G401 (cell line): Measurements from ENCODE around the gene TEDC1. TPM values are rescaled to one million over a fixed set of nuclear protein-coding genes. Genes with fewer than 3 reads are reported as not detected.

ENCODE experiments used
- DNase-seq: peaks from one replicate; pipeline ENCODE4 v3.0.0-alpha.2; 2015; ENCODE audit warnings: low spot score
- in situ Hi-C: cut with HindIII; loops from 2 replicates; pipeline ENCODE4 v1.10.0; 2016; ENCODE audit warnings: low sequenced_read_pairs, mixed read lengths
- total RNA-seq: library from RNA; depleted of rRNA; stranded (reverse); fragments of >200 nt; shearing (Covaris generic); gene quantifications from 2 replicates; pipeline ENCODE4 v1.2.3, GENCODE V29; 2014

Gene TEDC1
- total RNA-seq, 1 experiment from 2014 or later = 67.1 TPM

DNA sequence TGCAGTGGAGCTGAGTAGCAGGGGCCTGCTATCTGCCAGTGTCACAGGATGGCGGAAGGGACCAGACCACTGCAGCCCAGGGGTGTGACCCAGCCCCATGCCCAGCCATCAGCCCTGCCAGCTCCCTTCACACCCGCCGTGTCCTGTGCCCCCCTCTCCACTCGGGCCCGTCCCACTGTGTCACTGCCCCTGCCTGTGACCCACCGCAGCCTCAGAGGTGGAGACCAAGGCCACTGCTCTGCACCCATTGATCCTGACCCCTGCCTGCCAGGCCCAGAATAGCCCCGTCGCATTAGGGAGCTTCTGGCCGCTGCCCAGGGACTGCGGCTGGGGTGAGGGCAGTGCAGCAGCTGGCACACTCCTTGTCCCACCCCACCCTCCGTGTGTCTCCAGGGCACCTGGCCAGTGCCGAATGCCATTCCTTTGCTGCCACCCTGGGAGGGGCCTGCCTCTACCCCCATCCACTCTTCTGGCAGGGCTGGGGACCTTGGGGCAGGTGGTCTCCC, 18.5 kb upstream of the TEDC1 start:
- in situ Hi-C loops = no loop called here
- DNase-seq = no peak

DNA sequence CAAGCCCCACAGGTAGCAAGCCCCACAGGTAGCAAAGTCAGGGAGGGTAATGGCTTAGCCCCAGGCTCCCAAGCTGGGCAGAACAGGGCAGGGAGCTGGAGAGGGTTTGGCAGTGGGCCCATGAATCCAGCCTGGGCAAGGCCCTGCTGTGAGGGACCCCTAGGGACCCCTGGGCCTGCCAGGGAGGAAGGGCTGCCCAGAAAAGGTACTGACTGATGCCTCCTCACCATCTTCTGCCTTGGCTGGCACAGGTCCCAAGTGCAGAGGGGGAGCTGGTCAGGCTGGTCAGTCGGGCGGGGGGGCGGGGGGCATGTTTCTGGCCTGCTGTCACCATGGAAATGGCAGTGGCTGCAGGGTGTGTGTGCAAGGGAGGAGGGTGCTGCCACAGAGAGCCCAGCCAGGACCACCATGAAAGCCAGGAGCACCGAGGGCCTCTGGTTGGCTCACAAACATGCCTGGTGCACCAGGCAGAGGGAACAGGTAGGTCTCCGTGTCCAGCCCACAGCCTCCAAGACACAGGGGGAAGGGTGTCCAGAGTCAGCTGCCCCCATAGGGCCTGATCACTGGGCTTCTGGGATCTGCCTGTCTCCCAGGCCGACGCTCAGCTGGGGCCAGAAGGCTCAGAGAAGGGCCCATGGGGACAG, 17.9 kb upstream of the TEDC1 start:
- in situ Hi-C loops = no loop called here
- no peak for DNase-seq

DNA sequence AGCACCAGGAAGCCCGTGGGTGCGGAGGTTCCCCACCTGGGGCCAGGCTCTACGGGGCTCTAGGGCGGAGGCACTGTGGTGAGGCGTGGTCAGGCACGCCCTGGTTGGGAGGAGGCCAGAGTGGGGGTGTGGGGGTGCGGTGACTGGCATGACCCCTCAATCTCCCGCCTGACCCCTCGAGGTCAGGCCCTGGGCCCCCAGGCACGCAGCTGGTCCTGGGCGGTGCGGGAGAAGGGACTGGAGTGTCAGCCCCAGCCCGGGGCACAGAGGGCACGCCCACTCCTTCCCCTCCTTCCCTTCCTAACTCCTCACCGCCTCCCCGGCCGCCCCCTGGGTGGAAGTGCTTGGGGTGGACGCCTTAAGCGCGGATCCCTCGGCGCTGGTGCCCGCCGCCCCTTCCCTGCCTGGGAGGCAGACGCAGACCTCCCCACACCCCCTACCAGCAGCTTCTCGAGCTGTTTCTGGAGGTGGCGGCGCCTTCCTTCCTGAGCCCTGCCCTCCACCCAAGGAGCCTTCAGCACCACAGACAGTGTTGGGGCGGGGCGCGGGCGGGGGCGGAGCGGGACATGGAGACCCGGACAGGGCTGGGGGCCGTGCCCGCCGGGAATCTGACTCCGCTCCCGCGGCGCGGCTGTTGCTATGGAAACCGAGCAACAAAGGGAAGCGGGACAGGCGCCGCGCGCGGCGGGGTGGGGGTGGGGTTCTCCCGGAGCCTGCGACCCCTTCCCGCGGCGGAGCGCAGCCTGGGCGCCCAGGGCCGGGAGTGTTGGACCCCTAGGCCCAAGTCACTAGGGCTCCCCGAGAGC, 17.2 kb upstream of the TEDC1 start:
- in situ Hi-C loops = no loop called here

DNA sequence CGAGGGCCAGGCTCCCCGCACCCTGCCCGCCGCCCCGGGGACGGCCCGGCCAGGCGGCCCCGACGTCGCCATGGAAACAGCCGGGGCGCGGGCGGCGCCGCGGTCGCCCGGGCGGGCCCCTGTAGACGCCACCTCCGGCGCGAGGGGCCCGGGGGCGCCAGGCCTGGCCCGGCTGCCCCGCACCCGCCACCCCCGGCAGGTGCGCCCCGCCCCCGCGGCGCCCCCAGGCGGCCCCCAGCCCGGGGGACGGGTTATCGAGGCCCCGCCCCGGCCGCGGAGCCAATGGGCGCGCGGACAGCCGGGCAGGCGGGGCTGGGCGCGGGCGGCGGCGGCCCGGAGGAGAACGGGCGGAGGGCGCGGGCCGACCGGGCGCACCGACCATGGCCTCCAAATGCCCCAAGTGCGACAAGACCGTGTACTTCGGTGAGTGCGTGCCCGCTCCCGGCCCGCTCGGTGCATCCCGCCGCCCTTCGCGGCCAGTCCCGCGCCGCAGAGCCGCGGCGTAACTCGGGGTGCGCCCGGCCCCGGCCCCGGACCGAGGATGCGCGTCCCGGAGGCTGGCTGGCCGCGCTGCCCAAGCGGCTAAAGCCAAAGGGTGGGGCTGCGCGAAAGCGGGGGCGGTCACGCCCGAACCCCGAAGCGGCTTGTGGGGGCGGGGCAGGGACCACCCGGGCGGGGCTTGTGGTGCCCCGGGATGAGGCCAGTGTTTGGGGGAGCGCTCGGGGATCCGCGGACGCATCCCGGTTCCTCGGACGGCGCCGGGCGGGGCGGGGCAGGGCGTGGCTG, 16.4 kb upstream of the TEDC1 start, which contains the start of gene CRIP2:
TSS of gene CRIP2 (plus strand) at position 339 of the 786 bp plus-strand sequence. CDS start at position 381, 42 bp downstream.
- in situ Hi-C loops = no loop called here
- DNase-seq = no peak

More for the DNA sequence above, 17.2 kb upstream of the TEDC1 start:
- peak; percentile 60 for DNase-seq

DNA sequence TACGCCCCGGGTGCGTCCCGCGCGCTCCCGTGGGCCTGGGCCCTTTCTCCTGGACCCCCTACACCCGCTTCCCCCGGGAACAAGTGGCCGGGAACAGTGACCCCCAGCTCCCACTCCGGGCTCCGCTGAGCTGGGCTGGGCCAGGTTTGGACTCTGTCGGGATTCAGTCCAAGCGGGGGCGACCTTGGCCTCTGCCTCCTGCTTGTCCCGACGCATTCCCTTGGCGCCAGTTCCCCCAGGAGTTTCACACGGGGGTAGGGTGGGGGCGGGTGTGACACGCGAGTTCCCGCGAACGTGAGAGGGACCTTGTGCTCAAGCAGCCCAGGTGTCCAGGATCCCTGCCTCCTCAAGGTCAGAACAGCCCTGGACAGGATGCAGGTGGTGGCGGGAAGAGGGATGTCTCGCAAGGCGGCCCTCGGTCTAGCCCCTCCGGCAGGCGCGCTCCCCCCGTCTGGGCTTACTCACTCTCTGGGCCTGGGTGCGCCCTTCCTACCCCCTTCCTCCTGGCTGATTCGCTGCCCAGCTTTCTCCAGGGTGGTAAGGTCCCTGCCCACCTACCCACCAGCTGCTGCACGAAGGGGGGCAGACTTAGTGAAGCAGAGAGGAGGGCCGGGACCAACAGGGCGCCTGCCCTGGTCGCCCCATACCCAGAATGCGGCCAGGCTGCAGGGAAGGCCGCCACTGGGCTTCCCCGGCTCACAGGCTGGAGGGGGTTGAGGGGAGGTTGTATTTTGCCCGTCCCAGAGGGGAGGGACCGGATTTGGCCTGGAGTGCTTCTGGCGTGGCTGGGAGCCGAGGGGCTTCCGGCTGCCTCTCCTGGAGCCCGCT, 15.6 kb upstream of the TEDC1 start:
- DNase-seq = no peak
- in situ Hi-C loops = no loop called here

DNA sequence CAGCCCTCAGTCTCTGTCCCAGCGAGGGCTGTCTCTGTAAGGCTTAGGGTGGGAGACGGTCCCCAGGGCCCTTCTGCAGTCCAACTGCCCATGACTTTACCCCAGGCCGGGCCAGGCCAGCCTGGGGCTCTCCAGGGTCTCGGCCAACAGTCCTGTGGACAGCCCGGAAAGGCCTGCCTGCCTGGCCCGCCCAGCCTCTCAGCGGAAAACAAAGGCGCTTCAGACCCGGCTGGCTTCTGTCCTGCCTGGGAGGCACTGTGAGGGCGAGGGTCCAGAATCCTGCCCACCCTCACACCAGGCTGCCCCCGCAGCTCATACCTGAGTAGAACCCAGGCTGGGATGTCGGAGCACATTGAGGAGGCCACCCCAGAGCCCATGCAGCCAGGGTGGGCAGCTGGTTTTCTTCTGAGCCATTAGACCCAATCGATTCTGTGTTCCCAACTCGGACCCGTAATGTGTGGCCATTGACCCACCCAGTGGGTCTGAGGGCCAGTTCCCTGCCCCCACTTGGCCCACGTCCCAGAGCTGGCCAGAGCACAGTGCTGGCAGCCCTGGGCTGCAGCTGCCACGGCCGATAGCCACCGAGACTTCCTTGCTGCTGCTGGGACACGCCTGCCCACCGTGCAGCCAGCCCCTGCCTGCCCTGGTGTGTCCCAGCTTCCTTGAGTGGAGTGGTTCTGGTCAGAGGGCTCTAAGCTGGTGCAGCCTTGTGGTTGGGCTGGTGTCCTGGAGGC, 14.8 kb upstream of the TEDC1 start:
- no peak for DNase-seq
- in situ Hi-C loops = no loop called here

DNA sequence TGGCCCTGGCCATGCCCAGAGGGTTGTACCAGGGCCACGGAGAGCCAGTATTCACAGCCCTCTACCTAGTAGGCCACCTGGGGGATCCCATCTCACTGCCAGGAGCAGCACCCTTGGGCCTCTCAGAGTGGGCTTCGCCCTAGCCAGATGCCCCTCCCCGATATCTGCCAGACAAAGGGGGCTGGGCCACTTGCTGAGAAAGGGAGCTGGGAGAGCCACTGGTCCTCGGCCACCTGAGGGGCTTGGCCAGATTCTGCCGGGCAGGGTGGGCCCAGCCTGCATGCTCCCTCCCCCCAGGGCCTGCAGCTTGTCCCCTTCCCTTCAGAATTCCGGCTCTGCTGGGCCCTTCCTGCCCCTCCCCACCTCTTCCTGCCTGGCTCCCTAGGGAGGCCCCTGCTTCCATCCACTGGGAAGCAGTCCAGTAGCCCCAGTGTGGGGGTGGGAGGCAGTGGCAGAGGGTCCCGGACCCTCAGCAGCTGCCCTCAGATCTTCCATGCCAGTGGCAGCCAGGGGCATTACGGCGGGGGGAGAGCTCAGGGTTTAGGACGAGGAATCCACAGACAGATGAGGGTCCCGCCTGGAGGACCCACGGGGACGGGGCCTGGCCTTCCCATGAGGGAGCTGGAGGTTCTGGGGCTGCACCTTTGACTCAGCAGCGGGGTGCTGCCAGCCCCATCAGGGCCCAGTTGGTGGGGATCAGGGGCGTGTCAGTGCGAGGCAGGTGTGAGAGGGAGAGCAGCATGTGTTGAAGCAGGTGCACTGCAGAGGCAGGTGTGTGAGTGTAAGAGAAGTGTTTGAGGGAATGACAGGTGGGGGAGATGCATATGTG, 14.0 kb upstream of the TEDC1 start:
- in situ Hi-C loops = no loop called here
- DNase-seq = no peak

DNA sequence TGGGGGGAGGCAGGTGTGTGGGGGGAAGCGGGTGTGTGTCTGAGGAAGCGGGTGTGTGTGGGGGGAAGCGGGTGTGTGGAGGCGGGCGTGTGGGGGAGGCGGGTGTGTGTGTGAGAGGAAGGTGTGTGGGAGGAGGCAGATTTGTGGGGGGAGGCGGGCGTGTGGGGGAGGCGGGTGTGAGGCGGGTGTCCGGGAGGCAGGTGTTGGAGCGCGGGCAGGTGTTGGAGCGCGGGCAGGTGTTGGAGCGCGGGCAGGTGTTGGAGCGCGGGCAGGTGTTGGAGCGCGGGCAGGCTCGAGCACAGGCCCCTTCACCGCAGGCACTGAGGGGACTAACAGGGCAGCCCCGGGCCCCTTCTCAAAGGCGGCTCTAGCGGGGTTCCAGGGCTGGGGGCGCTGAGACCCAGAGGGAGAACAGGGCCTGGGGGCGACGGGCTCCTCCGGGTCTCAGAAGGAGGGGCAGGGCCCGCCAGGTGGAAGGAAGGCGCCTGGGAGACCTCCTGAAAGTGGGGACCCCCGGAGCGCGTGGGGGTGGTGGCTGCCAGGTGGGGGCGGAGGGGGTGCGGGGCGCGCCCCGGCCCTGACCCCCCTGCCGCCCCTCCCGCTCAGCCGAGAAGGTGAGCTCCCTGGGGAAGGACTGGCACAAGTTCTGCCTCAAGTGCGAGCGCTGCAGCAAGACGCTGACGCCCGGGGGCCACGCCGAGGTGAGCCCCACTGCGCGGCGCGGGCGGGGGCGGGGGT, 13.2 kb upstream of the TEDC1 start:
- DNase-seq = no peak
- in situ Hi-C loops = no loop called here

DNA sequence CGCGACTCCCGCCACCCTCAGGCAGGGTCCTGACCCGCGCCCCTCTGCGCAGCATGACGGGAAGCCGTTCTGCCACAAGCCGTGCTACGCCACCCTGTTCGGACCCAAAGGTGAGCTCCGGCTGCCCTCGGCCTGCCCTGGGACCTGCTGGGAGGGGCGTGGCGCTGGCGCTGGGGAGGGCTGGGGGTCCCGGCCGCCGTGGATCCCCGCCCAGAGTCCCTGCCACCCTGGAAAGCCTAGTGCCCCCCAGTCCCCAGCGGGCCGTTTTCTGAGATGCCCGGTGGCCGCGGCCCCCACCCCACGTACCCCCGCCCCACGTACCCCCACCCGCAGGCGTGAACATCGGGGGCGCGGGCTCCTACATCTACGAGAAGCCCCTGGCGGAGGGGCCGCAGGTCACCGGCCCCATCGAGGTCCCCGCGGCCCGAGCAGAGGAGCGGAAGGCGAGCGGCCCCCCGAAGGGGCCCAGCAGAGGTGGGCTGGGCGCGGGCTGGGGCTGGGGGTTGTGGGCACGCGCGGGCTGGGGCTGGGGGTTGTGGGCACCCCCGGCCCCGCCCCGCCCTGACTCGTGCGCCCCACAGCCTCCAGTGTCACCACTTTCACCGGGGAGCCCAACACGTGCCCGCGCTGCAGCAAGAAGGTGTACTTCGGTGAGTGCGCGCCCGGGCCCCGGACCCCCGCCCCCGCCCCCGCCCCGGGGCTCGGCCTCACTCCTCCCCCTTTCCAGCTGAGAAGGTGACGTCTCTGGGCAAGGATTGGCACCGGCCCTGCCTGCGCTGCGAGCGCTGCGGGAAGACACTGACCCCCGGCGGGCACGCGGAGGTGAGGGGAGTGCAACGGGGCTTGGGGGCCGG, 12.4 kb upstream of the TEDC1 start:
- in situ Hi-C loops = no loop called here
- DNase-seq = no peak

DNA sequence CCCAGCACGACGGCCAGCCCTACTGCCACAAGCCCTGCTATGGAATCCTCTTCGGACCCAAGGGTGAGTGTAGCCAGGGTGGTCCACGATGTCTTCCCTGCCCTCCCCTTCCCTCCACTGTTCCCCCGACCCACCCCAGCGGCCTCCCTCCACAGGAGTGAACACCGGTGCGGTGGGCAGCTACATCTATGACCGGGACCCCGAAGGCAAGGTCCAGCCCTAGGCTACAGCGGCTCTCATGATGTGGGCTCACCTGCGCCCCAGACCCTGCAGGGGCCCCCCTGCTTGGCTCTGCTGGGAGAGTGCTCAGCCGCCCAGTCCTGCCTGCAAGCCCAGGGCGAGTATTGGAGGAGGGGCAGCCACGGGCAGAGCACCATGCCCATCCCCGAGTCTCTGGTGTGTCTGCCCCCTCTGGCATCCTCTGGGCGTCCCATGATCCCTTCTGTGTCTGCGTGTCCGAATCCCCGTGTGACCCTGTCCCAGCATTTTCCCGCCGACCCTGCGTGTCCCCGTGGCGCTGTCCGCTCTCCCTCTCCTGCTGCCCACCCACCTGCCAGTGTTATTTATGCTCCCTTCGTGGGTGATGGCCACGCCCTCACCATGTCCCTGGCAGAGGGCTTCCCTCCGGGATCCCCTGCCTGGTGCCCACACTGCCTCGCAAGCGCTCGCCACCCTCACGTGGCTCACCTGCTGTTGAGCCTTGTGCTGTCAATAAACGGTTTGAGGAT, 11.5 kb upstream of the TEDC1 start:
- no peak for DNase-seq
- in situ Hi-C loops = no loop called here

DNA sequence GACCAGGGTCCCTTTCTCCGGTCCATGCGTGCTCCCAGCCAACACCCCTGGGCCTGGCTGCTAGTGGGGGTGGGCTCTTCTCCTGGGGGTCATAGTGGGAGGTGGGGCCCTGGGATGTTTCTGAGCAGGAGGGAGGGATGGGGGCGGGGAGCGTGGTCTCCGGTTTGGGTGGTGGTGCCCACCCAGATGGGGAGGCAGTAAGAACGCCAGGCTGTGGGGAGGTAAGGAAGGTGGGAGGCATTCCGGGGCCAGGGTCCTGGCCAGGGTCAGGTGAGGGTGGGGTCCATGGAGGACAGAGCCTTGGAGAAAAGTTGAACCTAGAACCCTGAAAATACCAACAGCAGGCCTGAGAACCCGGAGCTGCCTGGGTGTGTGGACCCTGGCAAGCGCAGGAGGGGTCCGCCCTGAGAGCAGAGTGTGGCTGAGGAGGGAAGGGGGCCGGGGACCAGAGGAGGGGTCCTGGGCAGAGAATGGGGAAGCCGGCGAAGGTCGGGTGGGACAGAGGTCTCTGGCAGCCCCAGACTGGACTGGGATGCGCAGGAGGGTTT, 10.8 kb upstream of the TEDC1 start:
- in situ Hi-C loops = no loop called here
- no peak for DNase-seq

DNA sequence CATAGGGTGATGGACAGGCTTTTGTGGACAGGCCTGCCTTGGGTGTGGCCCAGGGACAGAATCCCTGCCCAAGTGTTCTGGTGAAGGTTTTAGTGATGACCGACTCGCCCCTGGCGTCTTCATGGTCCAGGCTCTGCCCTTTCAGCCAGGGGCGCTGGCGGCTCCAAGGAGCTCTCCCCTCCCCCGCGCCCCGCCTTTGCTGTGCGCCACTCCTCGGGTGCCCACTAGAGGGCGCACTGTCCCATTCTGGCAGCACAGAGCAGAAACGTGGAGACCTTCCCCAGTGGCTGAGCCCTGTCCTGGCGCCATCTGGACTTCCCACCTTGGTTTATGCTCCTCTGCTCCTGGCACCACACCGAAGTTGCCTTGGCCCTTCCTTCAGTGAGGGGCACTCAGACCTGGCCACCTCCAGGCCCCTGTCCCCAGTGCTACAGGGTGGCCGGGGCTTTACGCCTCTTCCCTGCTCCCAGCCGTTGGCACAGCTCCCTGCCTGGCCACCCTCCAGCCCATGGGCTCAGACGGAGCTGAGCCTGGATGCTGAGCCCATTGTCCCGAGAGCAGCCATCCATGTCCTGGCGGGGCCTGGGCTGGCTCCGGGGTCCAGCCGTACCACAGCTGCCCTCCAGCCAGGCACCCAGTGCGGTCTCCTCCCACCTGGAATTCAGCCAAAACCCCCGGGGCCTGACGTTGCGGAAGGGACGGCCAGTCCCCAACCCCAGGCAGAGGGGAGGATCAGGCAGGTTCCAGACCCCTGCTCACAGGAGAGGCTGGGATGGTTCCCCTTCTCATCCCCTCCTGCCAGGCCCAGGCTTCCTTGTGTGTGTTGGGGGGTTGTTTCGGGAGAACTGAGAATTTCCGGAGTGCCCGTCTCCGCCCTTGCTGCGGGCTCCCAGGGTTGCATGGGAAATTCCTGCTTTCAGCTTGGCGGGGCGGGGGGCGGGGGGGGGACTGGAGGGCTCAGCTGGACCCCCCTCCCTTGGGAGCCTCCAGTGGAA, 9.9 kb upstream of the TEDC1 start:
- in situ Hi-C loops = no loop called here
- peak; percentile 84 for DNase-seq

DNA sequence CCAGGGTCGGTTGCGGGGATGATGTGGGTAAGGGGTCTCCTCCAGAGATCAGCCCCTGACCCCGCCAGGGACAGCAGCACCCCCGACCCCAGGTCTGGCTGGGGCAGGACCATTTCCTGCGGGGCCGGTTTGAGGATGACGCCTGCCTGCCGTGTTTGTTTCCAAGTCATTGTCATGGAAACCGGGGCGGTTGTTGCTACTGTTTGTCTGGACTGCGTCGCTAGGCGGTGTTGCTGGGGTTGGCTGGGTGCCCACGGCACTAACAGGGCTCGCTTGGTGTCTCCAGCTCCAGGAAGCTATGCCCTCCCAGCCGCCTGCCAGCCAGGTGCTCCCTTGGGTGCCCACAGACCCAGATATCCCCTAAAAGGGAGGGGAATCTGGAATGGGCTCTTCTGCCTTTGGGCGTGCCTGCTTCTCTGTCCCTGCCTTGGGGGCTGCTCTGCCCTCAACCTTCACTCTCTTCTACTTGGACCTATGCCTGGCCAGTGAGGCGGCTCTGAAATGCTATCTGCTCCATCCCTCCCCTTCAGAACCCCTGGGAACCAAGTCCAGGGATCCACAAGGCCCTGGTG, 9.1 kb upstream of the TEDC1 start:
- in situ Hi-C loops = no loop called here
- peak; percentile 63 for DNase-seq
